NK-92 (cell line): Measurements from ENCODE around the gene NCKAP5.

Experiments
- DNase-seq: peaks from one replicate; lab custom pipeline; 2025; ENCODE audit not compliant: unreplicated experiment; lab: John Stamatoyannopoulos, UW

NCKAP5 gene

DNA sequence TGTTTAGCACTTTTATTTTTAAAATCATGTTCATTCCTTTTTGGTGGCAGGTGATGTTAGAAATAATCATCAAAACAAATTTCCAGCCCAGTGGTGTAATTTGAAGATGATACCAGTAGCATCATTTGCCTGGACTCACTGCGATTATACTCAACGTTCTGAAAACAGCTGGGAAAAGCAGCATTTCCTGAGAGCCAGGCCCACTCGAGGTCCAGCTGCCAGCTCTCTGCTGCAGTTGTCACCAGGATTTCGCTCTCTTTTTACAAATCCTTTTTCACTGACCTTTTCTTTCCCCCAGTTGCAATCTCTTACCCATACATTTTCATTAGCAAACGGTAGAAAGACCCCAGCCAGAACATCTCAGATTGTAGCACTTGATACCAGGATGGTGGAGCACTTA is 787.6 kb downstream of the NCKAP5 start:
- DNase-seq, result no peak

DNA sequence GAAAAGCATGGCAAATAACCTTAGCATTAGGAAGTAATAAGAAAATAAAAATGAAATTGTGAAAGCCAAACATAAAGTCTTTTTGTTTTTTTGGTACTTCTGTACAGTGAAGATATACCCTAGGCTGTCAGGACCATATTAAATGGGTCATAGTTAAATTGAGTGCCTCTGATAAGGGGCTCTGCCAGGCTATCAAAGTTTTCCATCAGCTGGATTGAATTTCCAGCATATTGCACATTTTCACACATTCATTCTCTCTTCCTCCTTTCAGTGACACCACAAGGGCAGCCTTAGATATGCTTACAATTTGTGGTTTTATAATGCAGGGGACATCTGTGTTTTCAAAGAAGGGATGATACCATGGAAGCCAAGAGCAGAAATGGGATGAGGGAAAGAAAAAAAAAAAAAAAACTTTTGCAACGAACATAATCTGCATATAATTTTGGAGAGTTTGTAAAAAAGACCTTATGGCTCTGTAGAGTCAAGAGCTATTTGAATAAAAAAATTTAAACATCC is 789.0 kb downstream of the NCKAP5 start:
- no peak for DNase-seq

DNA sequence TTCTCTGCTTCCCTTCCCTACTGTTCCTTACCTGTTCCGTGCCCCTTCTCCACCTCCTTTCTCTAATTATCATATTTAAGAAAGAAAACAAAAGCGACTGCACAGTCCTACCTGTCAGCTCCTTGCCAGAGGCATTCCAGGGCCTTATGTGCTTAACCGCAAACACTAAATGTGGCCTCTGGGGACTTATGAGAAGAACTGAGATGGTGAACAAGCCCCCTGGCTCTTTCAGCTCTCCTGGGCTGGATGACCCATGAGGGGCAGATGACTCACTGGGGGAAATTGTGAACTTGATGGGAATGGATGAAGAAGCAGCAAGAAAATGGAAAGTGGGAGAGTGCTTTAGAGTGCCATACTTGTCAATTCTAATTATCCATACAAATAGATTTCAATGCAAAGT is 792.0 kb downstream of the NCKAP5 start:
- no peak for DNase-seq

DNA sequence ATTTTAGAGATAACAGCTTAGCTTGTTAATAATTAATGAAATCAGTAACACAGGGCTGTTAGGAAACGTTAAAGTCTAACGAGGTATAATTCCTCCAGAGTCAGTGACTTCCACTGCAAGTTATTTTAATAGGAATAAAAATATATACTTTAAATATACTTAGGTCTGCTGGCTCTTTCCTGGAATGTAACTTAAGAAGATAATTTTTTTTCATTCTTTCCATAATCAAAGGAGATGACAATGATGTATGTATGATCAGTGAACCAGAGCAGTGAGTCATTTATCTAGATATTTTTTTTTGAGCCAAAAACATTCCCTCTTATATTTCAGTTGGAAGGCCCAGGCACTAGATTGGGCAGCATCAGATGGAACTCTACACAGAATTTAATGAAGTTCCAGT is 794.1 kb downstream of the NCKAP5 start:
- no peak for DNase-seq

DNA sequence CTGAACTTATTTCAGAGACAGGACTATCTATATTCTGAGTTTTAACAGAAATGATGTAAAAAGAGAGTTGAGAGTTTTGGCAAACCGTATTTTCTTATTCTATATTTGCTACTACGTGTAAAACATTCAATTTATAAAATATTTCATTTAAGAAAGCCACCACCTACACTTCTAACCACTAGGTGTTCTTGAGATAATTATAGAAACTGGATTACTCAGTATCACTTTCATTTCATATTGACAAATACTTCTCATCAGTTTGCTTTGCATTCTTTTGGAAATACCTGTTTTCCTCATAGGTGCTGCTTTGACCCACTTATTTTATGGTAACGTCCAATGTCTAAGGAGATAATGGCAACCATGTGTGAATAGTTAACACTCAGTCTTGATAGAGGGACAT is 794.9 kb downstream of the NCKAP5 start:
- no peak for DNase-seq

DNA sequence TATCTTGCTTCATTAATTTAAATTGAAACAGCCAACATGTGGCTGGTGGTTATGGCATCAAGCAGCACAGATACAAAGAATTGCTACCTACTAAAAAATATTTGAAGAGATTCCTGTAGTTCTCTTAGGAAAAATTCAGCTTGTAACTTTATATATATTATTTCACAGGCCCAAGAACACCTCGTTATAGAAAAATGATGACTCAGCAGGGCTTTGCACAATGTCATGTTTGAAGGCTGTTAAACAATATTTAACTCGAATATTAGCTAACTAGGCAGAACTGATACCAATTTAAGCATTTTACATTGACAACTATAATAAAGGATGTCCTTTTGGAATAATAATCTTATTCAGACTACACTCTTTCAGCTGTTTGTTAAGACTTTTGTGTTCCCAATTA is 795.9 kb downstream of the NCKAP5 start:
- DNase-seq, result no peak

DNA sequence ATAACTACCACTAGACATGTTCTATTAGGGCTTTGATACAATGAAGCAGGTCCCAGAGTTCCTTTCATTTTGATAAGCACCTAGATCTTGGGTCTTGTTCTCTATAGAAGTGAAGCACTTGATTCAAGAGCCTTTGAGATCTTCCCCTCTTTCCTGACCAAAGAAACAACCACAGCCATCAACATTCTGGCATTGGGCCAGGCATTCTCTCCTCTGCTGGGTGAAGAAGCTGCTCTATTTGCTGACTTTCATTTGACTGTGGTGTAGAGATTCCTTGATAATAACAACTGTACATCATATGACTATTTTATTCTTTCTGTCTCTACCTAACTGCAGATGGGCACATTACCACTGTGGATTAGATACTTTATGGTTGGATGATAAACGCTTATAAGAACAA is 801.7 kb downstream of the NCKAP5 start:
- DNase-seq, result no peak

DNA sequence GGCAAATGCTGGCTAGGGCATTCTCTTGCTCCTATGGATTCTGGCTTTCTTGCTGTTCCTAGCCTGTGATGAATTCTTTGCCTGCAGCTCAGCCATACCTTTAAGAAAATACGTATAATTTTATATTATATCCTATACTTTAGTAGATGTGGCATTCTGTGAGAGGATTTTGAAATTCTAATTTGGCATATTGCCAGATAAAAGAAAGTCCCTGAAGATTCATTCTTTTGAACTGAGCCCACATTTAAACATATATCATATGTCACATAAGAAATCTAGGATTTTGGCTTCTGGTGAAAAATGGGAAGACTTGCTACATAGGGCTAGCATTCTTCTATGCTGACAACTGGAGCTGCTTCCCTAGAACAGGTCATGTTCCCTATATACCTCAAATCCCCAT is 806.8 kb downstream of the NCKAP5 start:
- no peak for DNase-seq

DNA sequence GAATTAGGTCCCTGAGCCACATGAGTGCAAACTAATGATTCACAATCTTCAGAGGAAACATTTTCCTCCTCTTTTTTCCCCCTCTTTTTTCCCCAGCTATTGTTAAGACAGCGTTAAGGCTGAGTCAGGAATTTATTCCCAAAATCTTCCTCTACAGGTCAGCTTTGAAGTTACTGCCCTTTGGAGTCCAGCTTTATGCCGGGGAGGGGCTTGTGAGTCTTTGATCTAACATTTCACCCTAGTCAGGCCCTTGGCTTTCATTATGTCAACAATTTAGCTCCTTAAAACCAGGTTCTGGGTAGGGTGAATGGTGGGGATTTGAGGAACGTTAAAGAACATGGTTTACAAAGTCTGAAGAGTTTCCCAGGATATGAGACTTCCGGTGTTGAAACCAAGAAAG is 807.3 kb downstream of the NCKAP5 start:
- no peak for DNase-seq

DNA sequence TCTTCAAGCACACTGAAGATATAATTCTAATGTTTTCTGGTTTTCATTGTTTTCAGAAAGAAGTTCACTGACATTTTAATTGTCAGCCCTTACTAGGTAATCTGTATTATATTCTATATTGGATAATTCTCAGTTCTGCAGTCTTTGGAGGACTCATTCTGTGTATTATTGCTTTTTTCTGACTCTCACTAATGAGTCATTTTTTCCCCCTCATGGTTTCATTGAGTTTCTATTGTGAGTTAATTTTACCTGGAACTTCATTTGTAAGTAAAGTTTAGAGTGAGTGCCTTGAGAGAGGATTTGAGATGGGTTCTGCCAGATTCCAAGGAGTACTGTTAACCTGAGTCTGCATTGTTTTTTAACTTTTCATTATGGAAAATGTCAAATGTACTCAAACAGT is 807.9 kb downstream of the NCKAP5 start:
- no peak for DNase-seq

DNA sequence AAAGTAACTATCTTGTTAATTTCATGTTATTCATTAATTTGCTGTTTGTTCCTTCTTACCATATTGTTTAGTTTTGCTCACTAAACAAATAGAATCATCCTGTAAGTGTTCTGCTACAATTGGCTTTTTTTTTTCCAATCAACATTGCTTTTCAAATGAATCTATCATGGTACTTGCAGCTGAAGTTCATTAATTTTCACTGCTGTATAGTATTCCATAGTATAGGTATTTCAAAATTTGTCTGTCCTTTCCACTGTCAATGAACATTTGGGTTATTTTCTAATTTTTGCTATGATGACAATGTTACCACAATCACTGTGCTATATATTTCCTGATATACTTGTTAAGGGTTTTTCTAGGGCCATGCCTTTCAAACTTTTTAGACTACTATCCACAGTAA is 809.3 kb downstream of the NCKAP5 start:
- no peak for DNase-seq

DNA sequence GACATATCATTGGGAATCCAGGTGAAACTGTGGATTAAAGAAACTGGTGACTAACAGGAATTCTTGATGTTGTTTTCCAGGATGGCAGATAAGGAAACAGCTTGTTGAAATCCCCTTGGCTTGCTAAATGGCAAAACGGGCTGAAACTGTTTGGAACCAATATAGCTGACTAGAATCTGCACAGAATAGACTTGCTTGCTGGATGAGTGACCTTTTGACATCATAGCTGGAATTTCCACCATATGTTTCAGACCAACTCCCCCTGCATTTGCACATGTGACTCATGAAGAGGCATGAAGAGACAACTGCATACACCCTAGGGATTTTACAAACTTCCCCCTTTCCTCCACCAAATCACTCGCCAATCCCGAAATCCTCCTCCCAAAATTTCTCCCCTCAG is 810.6 kb downstream of the NCKAP5 start:
- no peak for DNase-seq

DNA sequence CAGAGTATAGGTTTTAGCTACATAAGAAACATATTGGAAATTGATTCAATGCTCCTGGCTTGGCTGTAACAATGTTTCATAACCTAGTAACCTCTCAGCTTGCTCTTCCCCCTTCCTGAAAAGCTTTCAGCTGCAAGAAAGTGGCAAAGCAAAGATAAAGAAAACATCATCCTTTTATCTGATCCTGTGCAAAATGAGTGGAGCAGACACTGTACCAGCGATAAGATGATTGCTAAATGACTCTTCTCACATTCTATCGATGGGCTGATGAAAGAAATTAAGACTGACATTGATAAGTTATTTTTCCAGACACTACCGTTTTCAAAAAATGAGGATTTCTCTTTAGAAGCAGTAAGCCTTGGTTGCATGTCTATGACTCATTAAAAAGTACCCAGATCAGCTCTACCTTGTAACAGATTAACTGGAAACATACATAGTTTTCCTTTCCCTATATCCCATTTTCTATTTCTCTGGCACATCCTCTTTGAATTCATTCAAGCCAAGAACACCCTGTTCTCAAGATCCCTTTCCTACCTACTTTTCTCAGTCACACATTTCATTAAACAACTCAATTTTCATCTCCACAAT is 811.2 kb downstream of the NCKAP5 start:
- DNase-seq, result no peak

DNA sequence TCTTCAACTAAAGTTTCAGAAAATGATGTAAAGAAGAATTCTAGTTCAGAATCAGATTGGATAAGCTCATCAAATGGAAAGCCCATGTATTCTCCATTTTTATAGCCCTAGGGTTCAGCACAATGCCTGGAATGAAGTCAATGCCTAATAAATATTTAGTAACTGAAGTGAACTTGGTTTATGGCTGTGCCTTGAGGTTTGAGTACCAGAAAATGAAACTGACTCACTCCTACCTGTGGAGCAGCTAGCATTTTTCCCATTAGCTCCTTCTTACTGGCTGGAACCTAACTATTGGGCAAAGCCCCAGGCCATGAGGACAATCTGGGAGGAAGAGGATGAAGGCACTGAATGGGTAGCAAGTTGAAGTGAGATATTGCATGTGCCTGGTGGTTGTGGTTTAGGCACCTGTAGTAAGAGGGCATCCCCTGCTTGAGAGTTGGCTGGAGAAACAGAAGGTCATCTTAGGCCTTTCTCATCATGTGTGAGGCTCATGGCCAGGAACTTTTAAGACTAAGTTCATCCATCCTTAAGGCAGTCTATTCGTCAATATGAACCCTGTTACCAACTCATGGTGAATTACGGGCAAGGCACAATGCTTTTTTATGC is 813.3 kb downstream of the NCKAP5 start:
- no peak for DNase-seq

DNA sequence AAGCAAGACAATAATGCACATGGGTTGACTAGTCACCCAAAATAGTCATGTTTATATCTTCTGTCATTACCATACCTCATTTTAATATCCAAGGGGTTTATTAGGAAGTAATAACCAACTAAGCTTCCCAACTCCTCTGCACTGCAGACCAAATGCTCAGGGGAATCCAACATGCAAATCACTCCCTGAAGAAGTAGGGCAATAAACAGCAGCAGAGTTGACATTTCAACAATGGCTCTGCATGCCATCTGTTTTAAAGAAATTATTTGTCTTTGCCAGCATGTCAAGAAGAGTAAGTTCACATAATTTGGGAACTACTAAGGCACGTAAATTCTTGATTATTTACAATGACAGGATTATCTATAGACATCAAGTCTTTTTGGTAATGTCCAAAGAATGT is 813.9 kb downstream of the NCKAP5 start:
- DNase-seq, result no peak

DNA sequence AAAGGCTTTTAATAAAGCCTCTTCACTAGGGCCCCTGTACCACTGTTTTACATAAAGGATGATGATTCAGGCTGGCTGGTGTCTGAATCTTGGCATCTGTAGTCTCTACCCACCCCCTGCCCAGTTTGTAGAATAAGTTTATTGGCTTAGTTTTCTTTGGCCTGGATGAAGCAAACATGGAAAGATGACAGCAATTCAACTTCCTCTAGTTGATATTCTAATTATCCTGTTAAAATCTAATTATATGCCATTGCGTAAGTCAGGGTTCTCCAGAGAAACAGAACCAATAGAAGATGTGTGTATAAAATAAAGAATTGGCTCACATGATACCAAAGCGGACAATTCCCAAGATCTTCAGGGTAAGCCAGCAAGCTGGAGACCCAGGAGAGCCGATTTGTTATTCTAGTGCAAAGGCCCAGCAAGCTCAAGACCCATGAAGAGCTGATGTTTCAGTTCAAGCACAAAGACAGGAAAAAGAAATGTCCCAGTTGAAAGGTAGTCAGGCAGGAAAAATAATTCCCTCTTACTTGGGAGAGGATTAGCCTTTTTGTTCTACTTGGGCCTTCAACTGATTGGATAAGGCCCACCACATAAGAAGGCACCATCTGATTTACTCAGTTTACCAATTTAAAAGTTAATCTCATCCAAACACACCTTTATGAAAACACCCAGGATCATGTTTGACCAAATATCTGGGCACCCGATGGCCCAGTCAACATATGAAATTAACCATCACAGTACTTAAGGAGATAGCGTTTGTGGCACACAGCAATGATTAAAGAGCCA is 815.6 kb downstream of the NCKAP5 start:
- DNase-seq, result no peak

DNA sequence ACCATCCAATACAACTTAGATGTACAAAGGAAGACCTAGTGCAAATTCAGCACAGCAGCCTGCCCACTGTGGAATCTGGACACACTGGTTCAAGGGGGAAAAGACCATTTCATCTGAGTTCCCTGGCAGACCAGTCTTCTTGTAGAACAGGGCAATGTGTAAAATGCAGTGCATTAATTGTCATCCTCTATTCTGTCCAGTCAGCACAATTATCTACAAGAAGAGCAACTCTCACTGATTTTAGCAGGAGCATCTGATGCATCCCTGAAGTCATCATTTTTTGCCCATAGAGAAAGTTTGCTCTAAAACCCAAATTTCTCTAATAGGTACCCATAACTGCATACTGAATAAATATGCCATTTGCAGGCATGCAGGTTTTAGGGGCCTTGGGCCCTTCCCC is 816.4 kb downstream of the NCKAP5 start:
- no peak for DNase-seq

DNA sequence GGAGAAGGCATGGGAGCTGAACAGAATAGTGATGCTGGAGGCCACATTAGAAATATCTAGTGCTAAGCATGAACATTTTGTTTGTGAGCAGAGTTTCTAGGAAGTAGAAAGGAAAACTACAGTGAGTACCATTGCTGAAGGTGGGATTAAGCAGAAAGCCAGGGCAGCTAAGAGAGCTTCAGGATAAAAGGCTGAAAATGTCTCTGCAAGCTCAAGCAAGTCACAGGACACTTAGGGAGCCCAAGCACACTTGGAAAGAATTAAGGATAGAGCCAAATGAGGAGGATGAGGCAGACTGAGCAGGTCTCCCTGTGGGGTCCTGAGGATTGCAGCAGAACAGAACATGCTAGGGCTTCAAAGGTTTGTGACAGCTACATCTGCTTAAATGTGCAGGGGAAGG is 817.7 kb downstream of the NCKAP5 start:
- no peak for DNase-seq

DNA sequence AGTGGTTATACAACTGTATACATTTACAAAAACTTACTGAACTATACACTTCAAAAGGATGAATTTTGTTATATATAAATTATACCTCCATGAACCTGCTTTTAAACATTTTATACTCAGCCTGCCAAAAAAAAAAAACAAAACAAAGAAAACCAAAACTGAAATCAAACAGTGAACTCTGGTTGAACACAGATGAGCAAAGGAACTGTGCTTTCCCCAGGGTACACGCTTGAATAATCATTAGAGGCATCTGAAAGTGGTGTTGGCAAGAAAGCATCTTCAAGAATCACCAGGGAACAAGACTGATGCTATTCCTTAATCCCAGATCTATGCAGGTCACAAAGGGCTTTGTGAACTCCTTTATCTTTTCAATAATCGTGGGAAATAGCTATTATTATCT is 821.2 kb downstream of the NCKAP5 start:
- no peak for DNase-seq

DNA sequence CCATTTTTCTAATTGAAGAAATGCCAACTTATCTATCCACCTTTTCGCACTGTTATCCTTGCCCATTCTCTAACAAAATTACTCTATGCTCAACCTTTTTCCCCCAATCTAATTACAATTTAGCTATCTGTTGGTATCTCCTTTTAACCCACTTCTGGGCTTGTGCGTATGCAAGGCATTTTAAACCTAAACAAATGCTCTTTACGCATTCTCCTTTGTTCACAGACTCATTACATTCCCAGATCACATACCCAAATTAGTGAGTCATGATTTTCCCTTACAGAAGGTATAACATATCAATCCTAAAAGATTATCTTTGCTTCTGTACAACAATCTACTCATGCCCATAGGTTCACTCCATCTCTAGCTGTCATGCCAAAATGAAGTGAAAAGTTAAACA is 826.5 kb downstream of the NCKAP5 start:
- no peak for DNase-seq

DNA sequence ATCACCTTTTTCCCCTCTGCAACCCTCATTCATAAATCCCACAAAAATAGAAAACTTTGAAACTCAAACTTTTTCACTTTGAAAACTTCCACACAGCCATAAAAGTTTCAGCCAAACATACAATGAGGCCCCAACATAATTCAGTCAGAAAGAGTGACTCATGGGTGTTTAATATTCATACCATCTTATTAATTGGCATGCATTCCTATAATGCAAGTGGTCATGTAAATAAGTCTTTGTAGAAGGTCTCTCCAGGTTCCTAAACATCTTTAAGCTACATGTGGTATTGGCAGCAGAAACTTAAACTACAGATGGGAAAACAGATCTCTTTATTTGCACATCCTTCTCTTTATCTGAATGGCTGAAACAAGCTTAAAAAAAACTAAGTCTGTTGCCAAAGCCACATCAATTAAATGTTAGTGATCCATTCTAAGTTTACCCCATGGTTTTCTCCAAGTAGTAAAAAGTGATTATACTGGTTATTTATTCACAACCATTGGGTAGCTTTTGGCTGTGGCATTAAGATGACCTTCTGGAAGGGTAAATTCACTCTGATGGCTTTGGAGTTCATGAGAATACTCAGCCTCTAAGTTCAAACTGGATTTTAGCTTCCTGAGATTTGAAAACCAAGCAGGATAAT is 828.1 kb downstream of the NCKAP5 start:
- DNase-seq, result no peak

DNA sequence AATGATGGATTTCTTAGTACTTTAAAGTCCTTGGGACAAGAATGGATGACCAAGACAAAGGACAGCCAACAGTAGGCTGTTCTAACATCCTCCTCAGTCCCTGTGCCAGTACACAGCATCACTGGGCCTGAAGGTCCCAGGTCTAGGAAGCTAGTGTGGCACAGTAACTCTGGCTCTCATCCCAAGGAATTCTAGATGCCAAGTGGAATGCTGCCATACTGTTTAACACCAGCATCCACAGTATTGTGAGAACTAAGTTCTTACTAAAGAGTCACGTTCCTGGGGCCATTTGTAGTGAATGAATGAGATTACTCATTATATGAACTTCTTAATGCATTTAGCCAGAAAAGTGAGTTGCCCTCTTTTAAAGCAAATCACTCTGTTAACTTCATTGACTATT is 830.0 kb downstream of the NCKAP5 start:
- DNase-seq, result no peak
